NB4 (cell line): Measurements from ENCODE around the gene RAB40C.

Experiments
- DNase-seq: peaks from one replicate; pipeline ENCODE4 v3.0.0; 2010; ENCODE audit warnings: low read depth
- H3K4me3 ChIP-seq: one replicate; pipeline ENCODE4 v1.5.1; 2011; ENCODE audit warnings: mild to moderate bottlenecking, low read depth, low read length, moderate library complexity
- MYC ChIP-seq: IDR thresholded peaks from 2 replicates; pipeline ENCODE4 v1.6.1; 2011; ENCODE audit warnings: low read depth, low read length
- POLR2A ChIP-seq: IDR thresholded peaks from 2 replicates; pipeline ENCODE4 v1.6.1; 2011; ENCODE audit warnings: mild to moderate bottlenecking; ENCODE audit not compliant: insufficient read length; ENCODE audit errors: extremely low read depth
- TF ChIP-seq, protein P1 (sequence below): IDR thresholded peaks from 2 replicates; pipeline ENCODE4 v1.6.1; 2011; ENCODE audit warnings: low read depth, low read length
- TF ChIP-seq, protein P2 (sequence below): IDR thresholded peaks from one replicate; pipeline ENCODE4 v1.5.1; 2012; ENCODE audit warnings: low read depth, low read length

Gene RAB40C

DNA sequence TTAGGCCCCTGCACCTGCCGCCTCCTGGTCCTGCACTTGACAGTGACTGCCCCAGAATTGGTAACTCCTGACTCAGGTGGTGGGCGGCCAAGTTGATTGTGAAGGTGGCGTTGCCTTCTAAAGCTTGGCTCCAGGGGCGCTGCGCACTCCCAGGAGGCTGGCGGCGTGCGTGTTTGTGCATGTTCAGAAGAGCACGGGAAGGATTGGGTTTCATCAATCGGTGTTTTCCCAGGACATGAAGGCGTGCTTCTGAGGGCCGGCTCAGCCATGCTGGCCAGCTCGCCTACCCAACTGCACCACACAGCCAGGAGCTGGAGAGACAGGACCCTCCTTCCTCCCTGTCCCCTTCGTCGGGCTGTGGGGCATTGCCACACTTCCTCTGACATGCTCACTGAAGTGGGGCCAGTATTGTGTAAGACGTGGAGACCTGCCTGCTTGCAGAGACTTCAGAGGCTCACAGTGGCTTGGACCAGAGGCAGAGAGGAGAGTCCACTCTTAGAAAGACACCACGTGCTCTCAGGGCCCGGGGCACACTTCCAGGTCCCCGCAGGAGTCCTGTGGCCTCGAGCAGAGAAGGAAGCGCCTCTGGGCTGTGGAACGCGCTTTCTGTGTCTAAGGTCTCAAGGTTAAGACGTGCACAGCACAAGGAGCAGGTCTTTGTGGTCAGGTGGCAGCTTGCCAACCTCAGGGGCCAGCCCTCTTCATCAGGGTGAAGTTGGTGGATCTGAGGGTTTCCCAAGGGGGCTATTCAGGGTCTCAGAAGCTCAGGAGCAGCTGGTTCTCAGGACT is 2.8 kb downstream of the RAB40C start:
- DNase-seq = peak; percentile 96

DNA sequence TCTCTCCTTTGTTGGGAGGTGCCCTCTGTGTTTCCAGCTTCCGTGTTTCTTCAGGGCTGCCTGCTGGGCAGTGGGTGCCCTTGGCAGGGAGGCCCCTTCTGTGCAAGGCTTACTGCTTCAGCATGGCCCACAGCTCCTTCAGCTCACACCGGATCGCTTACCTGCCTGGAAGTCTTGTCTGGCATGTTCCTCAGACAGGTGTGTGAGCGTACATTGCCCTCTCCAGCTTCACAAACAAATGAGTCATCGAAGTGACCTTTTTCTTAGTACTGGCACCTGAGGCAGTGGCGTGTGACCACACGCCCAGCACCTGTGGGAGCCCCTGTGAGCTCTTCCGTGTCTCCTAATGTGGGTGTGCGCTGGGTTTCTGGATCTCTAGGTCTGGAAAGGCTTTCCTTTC is 3.5 kb downstream of the RAB40C start:
- TF ChIP-seq, protein P1, sequence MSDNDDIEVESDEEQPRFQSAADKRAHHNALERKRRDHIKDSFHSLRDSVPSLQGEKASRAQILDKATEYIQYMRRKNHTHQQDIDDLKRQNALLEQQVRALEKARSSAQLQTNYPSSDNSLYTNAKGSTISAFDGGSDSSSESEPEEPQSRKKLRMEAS = no peak
- TF ChIP-seq MYC = no peak
- TF ChIP-seq, protein P2, sequence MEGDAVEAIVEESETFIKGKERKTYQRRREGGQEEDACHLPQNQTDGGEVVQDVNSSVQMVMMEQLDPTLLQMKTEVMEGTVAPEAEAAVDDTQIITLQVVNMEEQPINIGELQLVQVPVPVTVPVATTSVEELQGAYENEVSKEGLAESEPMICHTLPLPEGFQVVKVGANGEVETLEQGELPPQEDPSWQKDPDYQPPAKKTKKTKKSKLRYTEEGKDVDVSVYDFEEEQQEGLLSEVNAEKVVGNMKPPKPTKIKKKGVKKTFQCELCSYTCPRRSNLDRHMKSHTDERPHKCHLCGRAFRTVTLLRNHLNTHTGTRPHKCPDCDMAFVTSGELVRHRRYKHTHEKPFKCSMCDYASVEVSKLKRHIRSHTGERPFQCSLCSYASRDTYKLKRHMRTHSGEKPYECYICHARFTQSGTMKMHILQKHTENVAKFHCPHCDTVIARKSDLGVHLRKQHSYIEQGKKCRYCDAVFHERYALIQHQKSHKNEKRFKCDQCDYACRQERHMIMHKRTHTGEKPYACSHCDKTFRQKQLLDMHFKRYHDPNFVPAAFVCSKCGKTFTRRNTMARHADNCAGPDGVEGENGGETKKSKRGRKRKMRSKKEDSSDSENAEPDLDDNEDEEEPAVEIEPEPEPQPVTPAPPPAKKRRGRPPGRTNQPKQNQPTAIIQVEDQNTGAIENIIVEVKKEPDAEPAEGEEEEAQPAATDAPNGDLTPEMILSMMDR = no peak
- no peak for TF ChIP-seq POLR2A
- peak overlapping the region; percentile 17 for H3K4me3 ChIP-seq
- no peak for DNase-seq

More for the DNA sequence above, 2.8 kb downstream of the RAB40C start:
- peak overlapping the region; percentile 53 for H3K4me3 ChIP-seq
- peak; percentile 57 for TF ChIP-seq POLR2A
- TF ChIP-seq, protein P1 = peak; percentile 96
- TF ChIP-seq, protein P2 = peak; percentile 29
- peak; percentile 84 for TF ChIP-seq MYC

GRCh38 chr16:593807-594206 is 3.9 kb downstream of the RAB40C start:
- TF ChIP-seq, protein P2 = no peak
- TF ChIP-seq, protein P1 = no peak
- TF ChIP-seq MYC = no peak
- TF ChIP-seq POLR2A = no peak
- no peak for DNase-seq
- H3K4me3 ChIP-seq = peak overlapping the region; percentile 17

DNA sequence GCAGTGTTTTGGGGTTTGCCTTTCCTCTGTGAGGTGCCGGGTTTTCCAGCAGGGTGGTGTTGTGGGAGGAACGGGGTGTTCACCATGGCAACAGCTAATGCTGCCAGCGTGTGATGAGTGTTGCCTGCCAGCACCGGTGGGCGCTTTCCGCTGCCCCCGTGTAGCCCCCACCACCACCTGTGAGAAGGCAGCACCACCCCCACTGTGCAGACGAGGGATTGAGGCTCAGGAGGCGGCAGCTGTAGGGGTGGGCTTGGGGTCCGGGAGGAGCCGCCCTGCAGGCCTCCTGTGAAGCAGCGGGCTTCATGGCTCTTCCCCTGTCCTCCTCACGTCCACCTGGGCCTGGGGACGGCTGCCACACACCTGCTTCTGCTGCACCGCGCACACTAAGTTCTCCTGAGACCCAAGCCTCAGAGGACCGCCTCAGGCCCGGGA is 5.2 kb downstream of the RAB40C start:
- no peak for DNase-seq
- TF ChIP-seq MYC (no peak), POLR2A (no peak)
- TF ChIP-seq, protein P1 = no peak
- TF ChIP-seq, protein P2 = no peak
- H3K4me3 ChIP-seq = no peak overlapping the region

GRCh38 chr16:595942-596735 is 6.3 kb downstream of the RAB40C start:
- H3K4me3 ChIP-seq = no peak overlapping the region
- DNase-seq = peak; percentile 55
- TF ChIP-seq POLR2A (no peak), MYC (peak; percentile 30; the same call in 1 of the 2 replicates)
- TF ChIP-seq, protein P1 = peak; percentile 71; the same call in 1 of the 2 replicates
- TF ChIP-seq, protein P2 = no peak
